GM20000 (cell line): Measurements from ENCODE around the gene HNRNPUL1.

ENCODE experiments used
- DNase-seq: peaks from one replicate; pipeline ENCODE4 v3.0.0; 2012; ENCODE audit warnings: low spot score
- TF ChIP-seq, protein P1 (sequence below): IDR thresholded peaks from 2 replicates; pipeline ENCODE4 v1.5.1; 2012; ENCODE audit warnings: mild to moderate bottlenecking, control low read depth; ENCODE audit errors: extremely low read depth, missing control alignments

The HNRNPUL1 gene

DNA sequence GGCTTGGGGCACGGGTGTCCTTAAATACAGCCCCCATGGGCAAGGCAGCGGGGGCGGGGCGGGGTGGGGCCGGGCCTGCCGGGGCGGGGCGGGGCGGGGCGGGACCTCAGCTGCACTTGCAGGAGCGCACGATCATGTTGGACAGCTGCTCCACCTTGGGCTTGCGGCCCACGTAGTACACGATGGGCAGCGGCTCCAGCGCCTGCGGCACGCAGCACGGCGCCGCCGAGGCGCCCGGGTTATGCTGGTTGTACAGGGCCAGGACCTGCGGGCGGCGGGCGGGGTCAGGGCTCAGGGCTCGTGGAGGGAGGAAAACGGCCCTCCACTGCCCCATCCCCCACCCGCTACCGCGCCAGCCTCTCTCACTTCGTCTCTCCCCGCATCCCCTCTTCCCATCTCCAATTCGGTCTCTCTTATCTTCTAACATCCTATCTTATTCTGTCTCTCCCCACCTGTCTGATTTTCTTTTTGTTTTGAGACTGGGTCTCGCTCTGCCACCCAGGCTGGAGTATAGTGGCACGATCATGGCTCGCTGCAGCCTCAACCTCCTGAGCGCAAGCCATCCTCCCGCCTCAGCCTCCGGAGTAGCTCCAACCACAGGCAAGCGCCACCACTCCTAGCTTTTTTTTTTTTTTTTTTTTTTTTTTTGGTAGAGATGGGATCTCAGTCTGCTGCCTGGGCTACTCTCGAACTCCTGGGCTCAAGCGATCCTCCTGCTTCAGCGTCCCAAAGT lies 66.9 kb downstream of the HNRNPUL1 start:
- no peak for DNase-seq
- TF ChIP-seq, protein P1, sequence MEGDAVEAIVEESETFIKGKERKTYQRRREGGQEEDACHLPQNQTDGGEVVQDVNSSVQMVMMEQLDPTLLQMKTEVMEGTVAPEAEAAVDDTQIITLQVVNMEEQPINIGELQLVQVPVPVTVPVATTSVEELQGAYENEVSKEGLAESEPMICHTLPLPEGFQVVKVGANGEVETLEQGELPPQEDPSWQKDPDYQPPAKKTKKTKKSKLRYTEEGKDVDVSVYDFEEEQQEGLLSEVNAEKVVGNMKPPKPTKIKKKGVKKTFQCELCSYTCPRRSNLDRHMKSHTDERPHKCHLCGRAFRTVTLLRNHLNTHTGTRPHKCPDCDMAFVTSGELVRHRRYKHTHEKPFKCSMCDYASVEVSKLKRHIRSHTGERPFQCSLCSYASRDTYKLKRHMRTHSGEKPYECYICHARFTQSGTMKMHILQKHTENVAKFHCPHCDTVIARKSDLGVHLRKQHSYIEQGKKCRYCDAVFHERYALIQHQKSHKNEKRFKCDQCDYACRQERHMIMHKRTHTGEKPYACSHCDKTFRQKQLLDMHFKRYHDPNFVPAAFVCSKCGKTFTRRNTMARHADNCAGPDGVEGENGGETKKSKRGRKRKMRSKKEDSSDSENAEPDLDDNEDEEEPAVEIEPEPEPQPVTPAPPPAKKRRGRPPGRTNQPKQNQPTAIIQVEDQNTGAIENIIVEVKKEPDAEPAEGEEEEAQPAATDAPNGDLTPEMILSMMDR = no peak

DNA sequence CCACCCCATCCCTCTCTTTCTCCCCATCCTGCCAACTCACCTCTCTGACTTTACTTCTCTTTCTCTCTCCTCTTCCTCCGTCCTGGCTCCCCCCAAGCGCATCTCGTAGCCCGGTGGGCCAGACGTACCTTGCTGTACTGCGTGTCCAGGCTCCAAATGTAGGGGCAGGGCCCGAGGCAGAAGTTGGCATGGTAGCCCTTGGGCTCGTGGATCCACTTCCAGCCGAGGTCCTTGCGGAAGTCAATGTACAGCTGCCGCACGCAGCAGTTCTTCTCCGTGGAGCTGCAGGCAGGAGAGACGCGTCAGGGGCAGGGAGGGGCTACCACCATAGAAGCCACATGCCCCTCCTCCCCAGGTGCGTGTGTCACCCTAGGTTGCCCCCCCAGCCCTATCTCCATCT lies 67.8 kb downstream of the HNRNPUL1 start:
- DNase-seq = no peak

DNA sequence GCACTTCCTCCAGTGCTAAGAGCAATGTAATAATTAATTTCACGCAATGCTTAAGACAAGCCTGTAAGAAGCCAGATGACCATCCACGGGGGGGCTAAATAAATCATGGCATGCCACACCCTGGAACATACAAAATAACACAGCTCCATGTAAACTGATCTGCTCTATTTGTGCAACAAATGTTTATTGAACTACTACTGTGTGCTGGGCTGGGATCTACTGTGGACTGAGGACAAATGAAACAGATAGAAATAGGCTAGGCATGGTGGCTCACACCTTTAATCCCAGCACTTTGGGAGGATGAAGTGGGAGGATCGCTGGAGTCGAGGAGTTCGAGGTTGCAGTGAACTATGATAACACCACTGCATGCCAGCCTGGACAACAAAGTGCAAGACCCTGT lies 68.3 kb downstream of the HNRNPUL1 start:
- TF ChIP-seq, protein P1 = no peak
- no peak for DNase-seq

More for the DNA sequence above, 67.8 kb downstream of the HNRNPUL1 start:
- TF ChIP-seq, protein P1 = no peak

DNA sequence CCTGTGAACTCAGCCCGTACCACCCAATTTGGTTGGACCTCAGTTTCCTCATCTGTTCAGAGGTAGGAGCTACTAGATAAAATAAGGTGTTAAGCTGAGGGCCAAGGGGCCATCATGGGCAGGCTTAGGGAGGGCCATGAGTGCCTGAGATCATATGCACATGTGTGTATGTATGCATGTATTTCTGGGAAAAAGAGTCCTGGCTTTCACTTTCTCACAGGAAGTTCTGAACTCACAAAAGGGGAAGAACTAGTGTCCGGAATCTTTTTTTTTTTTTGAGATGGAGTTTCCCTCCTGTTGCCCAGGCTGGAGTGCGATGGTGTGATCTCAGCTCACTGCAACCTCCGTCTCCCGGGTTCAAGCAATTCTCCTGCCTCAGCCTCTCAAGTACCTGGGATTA lies 70.6 kb downstream of the HNRNPUL1 start:
- DNase-seq = peak; percentile 45
- TF ChIP-seq, protein P1 = no peak

DNA sequence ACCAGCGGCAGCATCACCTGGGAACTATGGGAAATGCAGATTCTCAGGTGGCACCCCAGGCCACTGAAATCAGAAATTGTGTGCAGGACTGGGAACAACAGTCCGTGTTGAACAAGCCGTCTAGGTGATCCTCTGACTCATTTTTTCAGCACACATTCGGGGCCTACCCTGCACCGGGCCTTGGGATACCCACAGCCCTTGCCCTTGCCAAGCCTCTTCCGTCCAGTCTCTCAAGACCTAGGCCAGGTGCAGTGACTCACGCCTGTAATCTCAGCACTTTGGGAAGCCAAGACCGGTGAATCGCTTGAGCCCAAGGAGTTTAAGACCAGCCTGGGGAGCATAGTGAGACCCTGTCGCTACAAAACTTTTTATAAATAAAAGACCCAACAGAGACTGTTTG lies 71.3 kb downstream of the HNRNPUL1 start:
- no peak for DNase-seq
- TF ChIP-seq, protein P1 = no peak

DNA sequence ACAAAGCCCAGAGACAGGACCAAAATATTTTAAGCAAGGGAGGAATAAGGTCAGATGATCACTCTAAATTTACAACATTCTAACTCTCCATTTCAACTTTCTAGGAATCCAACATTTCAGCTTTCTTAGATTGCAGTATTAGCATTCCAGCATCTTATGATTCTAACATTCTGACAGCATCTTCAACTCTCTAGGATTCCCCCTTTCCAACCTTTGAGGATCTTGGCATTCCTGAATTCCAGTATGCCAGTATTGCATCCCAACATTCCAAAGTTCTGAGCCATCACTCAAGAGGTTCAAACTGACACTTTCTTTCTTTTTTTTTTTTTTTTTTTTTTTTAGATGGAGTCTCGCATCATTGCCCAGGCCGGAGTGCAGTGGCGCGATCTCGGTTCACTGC lies 75.8 kb downstream of the HNRNPUL1 start:
- DNase-seq = no peak

More for the DNA sequence above, 75.8 kb downstream of the HNRNPUL1 start:
- TF ChIP-seq, protein P1 = no peak
